Astrocyte (in vitro differentiated cells and primary cell): ENCODE measurements around the gene FABP2.

Experiments
- CTCF ChIP-seq: IDR thresholded peaks from 2 replicates; pipeline ENCODE4 v1.5.1; 2011; ENCODE audit warnings: low read depth, mild to moderate bottlenecking, inconsistent platforms, low read length, moderate library complexity; ENCODE audit not compliant: insufficient read depth
- EZH2 ChIP-seq: IDR thresholded peaks from 2 replicates; pipeline ENCODE4 v1.6.1; 2012; ENCODE audit warnings: mild to moderate bottlenecking, low read length, inconsistent platforms; ENCODE audit not compliant: insufficient read depth

- TF ChIP-seq CTCF (no peak), EZH2 (no peak)
Observed at GRCh38 chr4:119271361-119272085, 50.4 kb downstream of the FABP2 start.
